GM12878 (cell line): ENCODE results near the gene FAM156B. TPM values are rescaled to one million over a fixed set of nuclear protein-coding genes. Genes with fewer than 3 reads are reported as not detected.

Source experiments
- ATAC-seq: fragments of 200-7000 bp; cut with Tn5 transposase; 3 replicates; pipeline ENCODE4 v1.9.1; 2020; ENCODE audit warnings: mild to moderate bottlenecking, moderate library complexity
- BruUV-seq: library from RNA; stranded (reverse); fragments of 400-500 nt; replicated peaks from 2 replicates; lab custom pipeline; 2021; lab: Mats Ljungman, UMichigan
- CTCF ChIA-PET: fragments of 300-600 bp; sonication (Branson Sonifier 250); formaldehyde crosslinking; extraction: SDS; loops from one replicate; lab custom pipeline; 2021; ENCODE audit warnings: inconsistent platforms; lab: Yijun Ruan, JAX
- POLR2A ChIA-PET: fragments of 350-600 bp; formaldehyde crosslinking; extraction: SDS; loops from one replicate; lab custom pipeline; 2021; ENCODE audit warnings: inconsistent platforms; lab: Charles Lee
- RAD21 ChIA-PET: fragments of 300-600 bp; sonication (Branson Sonifier 250); formaldehyde crosslinking; loops from one replicate; lab custom pipeline; 2023; ENCODE audit warnings: antibody characterized with exemption; ENCODE audit not compliant: unreplicated experiment; lab: Charles Lee
- SMC1A ChIA-PET: fragments of 300-600 bp; sonication (Branson Sonifier 250); formaldehyde crosslinking; loops from one replicate; lab custom pipeline; 2023; ENCODE audit not compliant: unreplicated experiment, uncharacterized antibody; lab: Charles Lee
- DNase-seq: peaks from one replicate; pipeline ENCODE4 v3.0.0-alpha.2; 2011; ENCODE audit warnings: low read depth, low spot score
- FAIRE-seq: peaks from 3 replicates; lab custom pipeline; 2011; peaks lifted over from hg19 to GRCh38; lab: Jason Lieb, UNC
- H2AFZ ChIP-seq: 2 replicates; pipeline ENCODE4 v1.6.0; 2011; ENCODE audit warnings: low read depth, low read length, control low read depth; ENCODE audit not compliant: control insufficient read depth
- H3K27ac ChIP-seq: 2 replicates; pipeline ENCODE4 v1.5.1; 2011; ENCODE audit warnings: control low read depth; ENCODE audit not compliant: control insufficient read depth, insufficient read depth
- H3K27me3 ChIP-seq, 2 experiments: replicated peaks in 1 of 2; 2 replicates each; pipeline versions ENCODE4 v1.6.0 to v1.6.1; 2011; ENCODE audit warnings: low read length in 1 of 2; ENCODE audit not compliant: control insufficient read depth in 2 of 2, insufficient read depth in 2 of 2
- H3K36me3 ChIP-seq, 2 experiments: 2 replicates each; pipeline ENCODE4 v1.5.1; 2011; ENCODE audit warnings: low read length in 1 of 2; ENCODE audit not compliant: control insufficient read depth in 2 of 2, insufficient read depth in 2 of 2
- H3K4me1 ChIP-seq: 2 replicates; pipeline ENCODE4 v1.6.1; 2011; ENCODE audit warnings: mild to moderate bottlenecking, low read length, moderate library complexity, mixed read lengths; ENCODE audit not compliant: control insufficient read depth, insufficient read depth
- H3K4me2 ChIP-seq: 2 replicates; pipeline ENCODE4 v1.6.0; 2011; ENCODE audit warnings: control low read depth; ENCODE audit not compliant: control insufficient read depth, insufficient read depth
- H3K4me3 ChIP-seq: fragments of 200-600 bp; sonication (generic); 2 replicates; pipeline ENCODE4 v1.5.1; 2016
- H3K79me2 ChIP-seq: 2 replicates; pipeline ENCODE4 v1.6.0; 2011; ENCODE audit warnings: low read length; ENCODE audit not compliant: control insufficient read depth, insufficient read depth
- H3K9ac ChIP-seq: 2 replicates; pipeline ENCODE4 v1.8.0; 2011; ENCODE audit warnings: low read length, control low read depth, mixed read lengths; ENCODE audit not compliant: control insufficient read depth, insufficient read depth
- H3K9me3 ChIP-seq: replicated peaks from 3 replicates; pipeline ENCODE4 v1.5.1; 2011; ENCODE audit warnings: mild to moderate bottlenecking, low read length; ENCODE audit not compliant: control insufficient read depth, insufficient read depth
- H4K20me1 ChIP-seq: 2 replicates; pipeline ENCODE4 v1.6.0; 2011; ENCODE audit not compliant: control insufficient read depth, insufficient read depth
- ATF3 ChIP-seq: IDR thresholded peaks from 2 replicates; pipeline ENCODE4 v1.6.1; 2011; ENCODE audit warnings: low read depth, mild to moderate bottlenecking, low read length, moderate library complexity, borderline replicate concordance; ENCODE audit errors: extremely low read depth
- E2F4 ChIP-seq: IDR thresholded peaks from 2 replicates; pipeline ENCODE4 v1.6.1; 2012; ENCODE audit warnings: low read depth, low read length, improper control_type of control experiment
- HDAC6 ChIP-seq: fragments of 200-600 bp; sonication (generic); IDR thresholded peaks from one replicate; pipeline ENCODE4 v1.8.0; 2017; ENCODE audit warnings: antibody characterized with exemption; ENCODE audit not compliant: unreplicated experiment
- MAX ChIP-seq: IDR thresholded peaks from 2 replicates; pipeline ENCODE4 v1.6.1; 2012; ENCODE audit warnings: low read depth, low read length, improper control_type of control experiment
- MTA3 ChIP-seq: IDR thresholded peaks from 2 replicates; pipeline ENCODE4 v1.6.1; 2012; ENCODE audit warnings: low read length, inconsistent platforms, borderline replicate concordance
- MYC ChIP-seq: IDR thresholded peaks from 2 replicates; pipeline ENCODE4 v1.6.1; 2011; ENCODE audit warnings: mild to moderate bottlenecking, low read length, moderate library complexity, inconsistent platforms; ENCODE audit not compliant: insufficient read depth, insufficient replicate concordance, insufficient read length, severe bottlenecking
- SMARCA5 ChIP-seq: fragments of 450-650 bp; IDR thresholded peaks from 2 replicates; pipeline ENCODE4 v1.6.1; 2017; ENCODE audit warnings: mild to moderate bottlenecking
- SPI1 ChIP-seq: IDR thresholded peaks from 2 replicates; pipeline ENCODE4 v1.6.1; 2011; ENCODE audit warnings: low read depth, mild to moderate bottlenecking, low read length, moderate library complexity, borderline replicate concordance; ENCODE audit not compliant: insufficient read depth
- SUPT20H ChIP-seq: IDR thresholded peaks from 2 replicates; pipeline ENCODE4 v1.6.1; 2011; ENCODE audit warnings: low read depth, mild to moderate bottlenecking, low read length, moderate library complexity, borderline replicate concordance; ENCODE audit not compliant: control insufficient read depth
- TCF3 ChIP-seq: IDR thresholded peaks from 2 replicates; pipeline ENCODE4 v1.6.1; 2012; ENCODE audit warnings: low read depth, mild to moderate bottlenecking, low read length, borderline replicate concordance; ENCODE audit not compliant: insufficient read depth
- USF1 ChIP-seq: IDR thresholded peaks from 2 replicates; pipeline ENCODE4 v1.6.1; 2011; ENCODE audit warnings: borderline replicate concordance, low read depth, mild to moderate bottlenecking, moderate library complexity, mixed read lengths, low read length; ENCODE audit not compliant: insufficient read depth; ENCODE audit errors: extremely low read length
- ZSCAN29 ChIP-seq: fragments of 450-650 bp; IDR thresholded peaks from 2 replicates; pipeline ENCODE4 v1.6.1; 2017; ENCODE audit warnings: mild to moderate bottlenecking, moderate library complexity
- WGBS: methylation state at CpG from one replicate; pipeline ENCODE4 v1.1.6; 2016; ENCODE audit warnings: low lambda C conversion rate; ENCODE audit not compliant: insufficient replicate concordance, insufficient coverage; ENCODE audit errors: missing lambda C conversion rate; 5-methylcytosine and 5-hydroxymethylcytosine counted together
- in situ Hi-C: fragments of 300-500 bp; cut with MboI; formaldehyde crosslinking; loops from 9 replicates; pipeline ENCODE4 v1.14.3; 2018; ENCODE audit warnings: mixed read lengths
- intact Hi-C: fragments of 100-400 bp; cut with micrococcal nuclease; formaldehyde crosslinking; loops from one replicate; pipeline ENCODE4 v1.14.2; 2022; ENCODE audit not compliant: unreplicated experiment
- polyA plus RNA-seq, 11 experiments: library from polyadenylated mRNA; depleted of rRNA in 4 of 11; unstranded in 6 of 11; stranded (reverse) in 5 of 11; fragments of >200 nt; fragmentation: Nextera tagmentation in 4 of 11; fragmentation: Illumina TruSeq in 1 of 11; extraction: Ambion mirVana in 4 of 11; extraction: Trizol in 1 of 11; gene quantifications; 1 replicate in 1 of 11; 2 replicates in 10 of 11; pipeline versions ENCODE4 v1.2.1 to v1.2.3, GENCODE V29; 2011 to 2016; ENCODE audit warnings: inconsistent platforms in 2 of 11, missing spikeins in 2 of 11, low read depth in 1 of 11
- total RNA-seq, 4 experiments: library from RNA; depleted of rRNA in 3 of 4; stranded (reverse); fragments of >200 nt in 3 of 4; fragmentation: Illumina TruSeq in 1 of 4; extraction: Trizol in 1 of 4; gene quantifications; 2 replicates each; pipeline versions ENCODE4 v1.2.1 to v1.2.3, GENCODE V29; 2013 to 2021

The FAM156B gene
- total and polyA plus RNA-seq, 10 of the 15 experiments (the other 5 are each of a cell fraction or from before 2014, with no cell fraction given), result 0.53 to 27.9 (median 16.8) TPM

- ChIA-PET CTCF (no interaction called here), RAD21 (no interaction called here), SMC1A (no interaction called here), POLR2A (no interaction called here)
- Histone ChIP-seq H3K4me2 (no peak within 1 kb of the TSS), H3K27me3 (no peaks in the 10 kb centered on the region; a peak in 1 of 4 replicates), H3K36me3 (no peaks in the 10 kb centered on the region), H3K9me3 (no peaks in the 10 kb centered on the region), H3K9ac (no peak within 1 kb of the TSS), H3K4me3 (no peak within 1 kb of the TSS), H3K27ac (no peak within 1 kb of the TSS), H4K20me1 (no peaks in the 10 kb centered on the region), H3K4me1 (no peaks in the 10 kb centered on the region), H2AFZ (no peak within 1 kb of the TSS), H3K79me2 (no peaks in the 10 kb centered on the region)
- 37% methylated on average over 35 of the region's 35 CpGs for WGBS
- BruUV-seq, result no TSS peak
- ATAC-seq (no peak), DNase-seq (no peak), FAIRE-seq (no peak)
- TF ChIP-seq USF1, result no peak
- TF ChIP-seq SUPT20H, result no peak
- TF ChIP-seq SPI1, result no peak
- no peak for TF ChIP-seq MTA3
- no peak for TF ChIP-seq E2F4
- TF ChIP-seq ATF3, result no peak
- no peak for TF ChIP-seq TCF3
- no peak for TF ChIP-seq MYC
- no peak for TF ChIP-seq MAX
- TF ChIP-seq SMARCA5, result no peak
- no peak for TF ChIP-seq ZSCAN29
- TF ChIP-seq HDAC6, result no peak
- in situ Hi-C loops (no loop called here), intact Hi-C loops (no loop called here)
Measured at GRCh38 chrX:52867610-52868348, 29.4 kb upstream of the FAM156B start, which contains the start of gene XAGE3. TSS of gene XAGE3 (minus strand) at chrX:52868083. CDS start at chrX:52867133, 950 bp downstream.
